B cell (primary cell): Measurements from ENCODE around the gene OXER1.

Source experiments
- EZH2 ChIP-seq: IDR thresholded peaks from 2 replicates; pipeline ENCODE4 v1.6.1; 2012; ENCODE audit warnings: borderline replicate concordance, low read depth, mild to moderate bottlenecking, moderate library complexity, low read length; ENCODE audit not compliant: insufficient read depth, poor library complexity, severe bottlenecking
- TF ChIP-seq, protein P1 (sequence below): fragments of 200-600 bp; IDR thresholded peaks from one replicate; pipeline ENCODE4 v1.8.0; 2022; ENCODE audit warnings: antibody characterized with exemption, mild to moderate bottlenecking

DNA sequence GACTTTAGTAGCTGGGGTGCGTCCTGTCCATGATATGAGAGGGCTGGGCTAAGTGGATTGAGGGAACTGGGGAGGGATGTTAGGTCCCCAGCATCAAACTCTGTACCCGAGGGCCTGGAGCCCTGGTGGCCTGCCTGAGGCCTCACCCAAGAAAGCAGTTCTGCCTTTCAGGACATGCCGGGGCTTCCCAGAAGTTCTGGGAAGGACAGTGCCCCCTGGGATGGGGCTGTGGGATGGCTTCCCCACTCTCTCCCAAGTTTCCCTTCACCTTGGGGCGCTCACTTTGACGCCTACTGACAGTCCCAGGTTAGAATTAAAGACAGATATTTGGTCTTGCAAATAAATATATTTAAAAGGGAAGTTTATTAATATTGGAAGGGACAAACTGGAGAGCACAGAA lies 1.8 kb downstream of the OXER1 start:
- TF ChIP-seq, protein P1, sequence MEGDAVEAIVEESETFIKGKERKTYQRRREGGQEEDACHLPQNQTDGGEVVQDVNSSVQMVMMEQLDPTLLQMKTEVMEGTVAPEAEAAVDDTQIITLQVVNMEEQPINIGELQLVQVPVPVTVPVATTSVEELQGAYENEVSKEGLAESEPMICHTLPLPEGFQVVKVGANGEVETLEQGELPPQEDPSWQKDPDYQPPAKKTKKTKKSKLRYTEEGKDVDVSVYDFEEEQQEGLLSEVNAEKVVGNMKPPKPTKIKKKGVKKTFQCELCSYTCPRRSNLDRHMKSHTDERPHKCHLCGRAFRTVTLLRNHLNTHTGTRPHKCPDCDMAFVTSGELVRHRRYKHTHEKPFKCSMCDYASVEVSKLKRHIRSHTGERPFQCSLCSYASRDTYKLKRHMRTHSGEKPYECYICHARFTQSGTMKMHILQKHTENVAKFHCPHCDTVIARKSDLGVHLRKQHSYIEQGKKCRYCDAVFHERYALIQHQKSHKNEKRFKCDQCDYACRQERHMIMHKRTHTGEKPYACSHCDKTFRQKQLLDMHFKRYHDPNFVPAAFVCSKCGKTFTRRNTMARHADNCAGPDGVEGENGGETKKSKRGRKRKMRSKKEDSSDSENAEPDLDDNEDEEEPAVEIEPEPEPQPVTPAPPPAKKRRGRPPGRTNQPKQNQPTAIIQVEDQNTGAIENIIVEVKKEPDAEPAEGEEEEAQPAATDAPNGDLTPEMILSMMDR = no peak
- TF ChIP-seq EZH2 = no peak
